GM23338 (cell line): ENCODE data around the gene BLTP3B. TPM values are rescaled to one million over a fixed set of nuclear protein-coding genes. Genes with fewer than 3 reads are reported as not detected.

Experiments
- ATAC-seq: fragments of 200-7000 bp; cut with Tn5 transposase; 3 replicates; pipeline ENCODE4 v1.9.1; 2020
- DNase-seq: peaks from one replicate; pipeline ENCODE4 v3.0.0-alpha.2; 2015; ENCODE audit warnings: low spot score
- H2AFZ ChIP-seq: fragments of 200-600 bp; sonication (generic); 2 replicates; pipeline ENCODE4 v1.8.0; 2016; ENCODE audit warnings: antibody characterized with exemption, mild to moderate bottlenecking, moderate library complexity
- H3F3A ChIP-seq: fragments of 200-600 bp; sonication (generic); replicated peaks from 2 replicates; pipeline ENCODE4 v1.8.0; 2017; ENCODE audit warnings: antibody characterized with exemption, mixed run types, low read depth
- H3K27ac ChIP-seq: fragments of 200-600 bp; sonication (generic); 2 replicates; pipeline ENCODE4 v1.6.1; 2016; ENCODE audit warnings: low read depth
- H3K27me3 ChIP-seq: fragments of 200-600 bp; sonication (generic); 2 replicates; pipeline ENCODE4 v1.8.0; 2016; ENCODE audit warnings: mild to moderate bottlenecking, mixed run types, moderate library complexity; ENCODE audit not compliant: insufficient read depth
- H3K36me3 ChIP-seq: fragments of 200-600 bp; sonication (generic); 2 replicates; pipeline ENCODE4 v1.8.0; 2016; ENCODE audit warnings: mild to moderate bottlenecking; ENCODE audit not compliant: insufficient read depth
- H3K4me1 ChIP-seq: fragments of 200-600 bp; sonication (generic); 2 replicates; pipeline ENCODE4 v1.8.0; 2016; ENCODE audit warnings: mild to moderate bottlenecking, moderate library complexity; ENCODE audit not compliant: insufficient read depth
- H3K4me2 ChIP-seq: fragments of 200-600 bp; sonication (generic); 2 replicates; pipeline ENCODE4 v1.7.1; 2017; ENCODE audit warnings: mixed run types
- H3K4me3 ChIP-seq: fragments of 200-600 bp; sonication (generic); 2 replicates; pipeline ENCODE4 v1.6.1; 2016; ENCODE audit warnings: mixed run types
- H3K79me2 ChIP-seq: fragments of 200-600 bp; sonication (generic); replicated peaks from 2 replicates; pipeline ENCODE4 v1.8.0; 2017; ENCODE audit warnings: mild to moderate bottlenecking; ENCODE audit not compliant: insufficient read depth
- H3K9me2 ChIP-seq: fragments of 200-600 bp; sonication (generic); 2 replicates; pipeline ENCODE4 v1.8.0; 2017; ENCODE audit not compliant: insufficient read depth
- H4K20me1 ChIP-seq: fragments of 200-600 bp; sonication (generic); replicated peaks from 2 replicates; pipeline ENCODE4 v1.8.0; 2017; ENCODE audit warnings: mild to moderate bottlenecking; ENCODE audit not compliant: insufficient read depth
- H3K27ac Mint-ChIP-seq: 2 replicates; pipeline ENCODE4 v1.8.0; 2020; ENCODE audit warnings: inconsistent platforms, mild to moderate bottlenecking, moderate library complexity, mixed read lengths
- H3K27me3 Mint-ChIP-seq: 3 replicates; pipeline ENCODE4 v1.8.0; 2022; ENCODE audit warnings: low read depth, mild to moderate bottlenecking, moderate library complexity, mixed read lengths, inconsistent platforms; ENCODE audit not compliant: insufficient read depth, poor library complexity
- H3K36me3 Mint-ChIP-seq: 3 replicates; pipeline ENCODE4 v1.8.0; 2021; ENCODE audit warnings: low read depth, mild to moderate bottlenecking, inconsistent platforms, moderate library complexity, mixed read lengths
- H3K4me1 Mint-ChIP-seq: 3 replicates; pipeline ENCODE4 v1.8.0; 2020; ENCODE audit warnings: mild to moderate bottlenecking, inconsistent platforms, mixed read lengths
- H3K4me3 Mint-ChIP-seq: 3 replicates; pipeline ENCODE4 v1.8.0; 2021; ENCODE audit warnings: moderate library complexity, mild to moderate bottlenecking, inconsistent platforms, mixed read lengths
- H3K9me3 Mint-ChIP-seq: 3 replicates; pipeline ENCODE4 v1.8.0; 2020; ENCODE audit warnings: moderate library complexity, mild to moderate bottlenecking, inconsistent platforms, mixed read lengths
- CREB1 ChIP-seq: fragments of 250-450 bp; sonication (Bioruptor Pico); IDR thresholded peaks from 2 replicates; pipeline ENCODE4 v1.5.0; 2020; ENCODE audit warnings: low read depth, mild to moderate bottlenecking, moderate library complexity
- CTCF ChIP-seq, 2 experiments: fragments of 200-600 bp in 1 of 2; sonication (generic) in 1 of 2; conservative IDR thresholded peaks; 2 replicates each; pipeline versions ENCODE4 v1.5.1 to v1.6.1; 2016 to 2017; ENCODE audit warnings: antibody characterized with exemption in 2 of 2, low read depth in 2 of 2, mild to moderate bottlenecking in 2 of 2, moderate library complexity in 1 of 2
- EZH2 ChIP-seq: fragments of 200-600 bp; sonication (generic); IDR thresholded peaks from one replicate; pipeline ENCODE4 v1.8.0; 2017; ENCODE audit warnings: antibody characterized with exemption, mild to moderate bottlenecking, low read depth; ENCODE audit not compliant: unreplicated experiment
- EZH2phosphoT487 ChIP-seq: fragments of 200-600 bp; sonication (generic); IDR thresholded peaks from one replicate; pipeline ENCODE4 v1.8.1; 2018; ENCODE audit warnings: antibody characterized with exemption; ENCODE audit not compliant: unreplicated experiment
- JUNB ChIP-seq: IDR thresholded peaks from one replicate; pipeline ENCODE4 v1.6.1; 2016; ENCODE audit warnings: antibody characterized with exemption; ENCODE audit not compliant: unreplicated experiment
- NANOG ChIP-seq: IDR thresholded peaks from 2 replicates; pipeline ENCODE4 v1.6.1; 2016; ENCODE audit warnings: antibody characterized with exemption, borderline replicate concordance
- POLR2AphosphoS5 ChIP-seq: IDR thresholded peaks from 2 replicates; pipeline ENCODE4 v1.6.1; 2016; ENCODE audit warnings: antibody characterized with exemption, low read depth
- STAT1 ChIP-seq: IDR thresholded peaks from one replicate; pipeline ENCODE4 v1.6.1; 2016; ENCODE audit warnings: antibody characterized with exemption; ENCODE audit not compliant: unreplicated experiment
- ZNF114 ChIP-seq: fragments of 250-450 bp; sonication (Bioruptor Pico); IDR thresholded peaks from 2 replicates; pipeline ENCODE4 v1.5.0; 2020; ENCODE audit warnings: mild to moderate bottlenecking, moderate library complexity
- ZNF331 ChIP-seq: fragments of 250-450 bp; sonication (Bioruptor Pico); IDR thresholded peaks from 2 replicates; pipeline ENCODE4 v1.5.0; 2020; ENCODE audit warnings: low read depth, mild to moderate bottlenecking, moderate library complexity
- polyA plus RNA-seq: library from polyadenylated mRNA; unstranded; fragments of >200 nt; fragmentation: Nextera tagmentation; extraction: Ambion mirVana; gene quantifications from 2 replicates; pipeline ENCODE4 v1.2.1, GENCODE V29; 2016
- total RNA-seq: library from RNA; depleted of rRNA; stranded (reverse); fragments of >200 nt; shearing (Covaris generic); gene quantifications from 2 replicates; pipeline ENCODE4 v1.2.3, GENCODE V29; 2014
- TF ChIP-seq, protein P1 (sequence below): fragments of 250-450 bp; sonication (Bioruptor Pico); IDR thresholded peaks from 2 replicates; pipeline ENCODE4 v1.5.0; 2020; ENCODE audit warnings: mild to moderate bottlenecking, moderate library complexity
- TF ChIP-seq, protein P2 (sequence below): IDR thresholded peaks from one replicate; pipeline ENCODE4 v1.6.1; 2018; ENCODE audit warnings: antibody characterized with exemption; ENCODE audit not compliant: unreplicated experiment
- TF ChIP-seq, protein P3 (sequence below): IDR thresholded peaks from 2 replicates; pipeline ENCODE4 v1.6.1; 2016; ENCODE audit warnings: antibody characterized with exemption

Gene BLTP3B
- total and polyA plus RNA-seq, 2 experiments from 2014 or later = 11.2 to 35.8 TPM

GRCh38 chr12:100120355-100120754, 22.3 kb downstream of the BLTP3B start:
- H4K20me1 ChIP-seq = peaks cover 15% of the 10 kb centered on the region; the same call in 1 of the 2 replicates
- no peaks in the 10 kb centered on the region for H3K27me3 ChIP-seq
- H3F3A ChIP-seq = no peaks in the 10 kb centered on the region
- TF ChIP-seq NANOG (no peak), EZH2phosphoT487 (no peak), ZNF114 (CRISPR knock-in tag) (no peak), STAT1 (no peak), JUNB (no peak), POLR2AphosphoS5 (no peak), EZH2 (no peak), CTCF (conservative IDR thresholded peaks at IDR 0.05; ENCODE audit: low read depth in 2 of 2) (no peak), CREB1 (CRISPR knock-in tag) (no peak), ZNF331 (CRISPR knock-in tag) (no peak)
- TF ChIP-seq, protein P1, sequence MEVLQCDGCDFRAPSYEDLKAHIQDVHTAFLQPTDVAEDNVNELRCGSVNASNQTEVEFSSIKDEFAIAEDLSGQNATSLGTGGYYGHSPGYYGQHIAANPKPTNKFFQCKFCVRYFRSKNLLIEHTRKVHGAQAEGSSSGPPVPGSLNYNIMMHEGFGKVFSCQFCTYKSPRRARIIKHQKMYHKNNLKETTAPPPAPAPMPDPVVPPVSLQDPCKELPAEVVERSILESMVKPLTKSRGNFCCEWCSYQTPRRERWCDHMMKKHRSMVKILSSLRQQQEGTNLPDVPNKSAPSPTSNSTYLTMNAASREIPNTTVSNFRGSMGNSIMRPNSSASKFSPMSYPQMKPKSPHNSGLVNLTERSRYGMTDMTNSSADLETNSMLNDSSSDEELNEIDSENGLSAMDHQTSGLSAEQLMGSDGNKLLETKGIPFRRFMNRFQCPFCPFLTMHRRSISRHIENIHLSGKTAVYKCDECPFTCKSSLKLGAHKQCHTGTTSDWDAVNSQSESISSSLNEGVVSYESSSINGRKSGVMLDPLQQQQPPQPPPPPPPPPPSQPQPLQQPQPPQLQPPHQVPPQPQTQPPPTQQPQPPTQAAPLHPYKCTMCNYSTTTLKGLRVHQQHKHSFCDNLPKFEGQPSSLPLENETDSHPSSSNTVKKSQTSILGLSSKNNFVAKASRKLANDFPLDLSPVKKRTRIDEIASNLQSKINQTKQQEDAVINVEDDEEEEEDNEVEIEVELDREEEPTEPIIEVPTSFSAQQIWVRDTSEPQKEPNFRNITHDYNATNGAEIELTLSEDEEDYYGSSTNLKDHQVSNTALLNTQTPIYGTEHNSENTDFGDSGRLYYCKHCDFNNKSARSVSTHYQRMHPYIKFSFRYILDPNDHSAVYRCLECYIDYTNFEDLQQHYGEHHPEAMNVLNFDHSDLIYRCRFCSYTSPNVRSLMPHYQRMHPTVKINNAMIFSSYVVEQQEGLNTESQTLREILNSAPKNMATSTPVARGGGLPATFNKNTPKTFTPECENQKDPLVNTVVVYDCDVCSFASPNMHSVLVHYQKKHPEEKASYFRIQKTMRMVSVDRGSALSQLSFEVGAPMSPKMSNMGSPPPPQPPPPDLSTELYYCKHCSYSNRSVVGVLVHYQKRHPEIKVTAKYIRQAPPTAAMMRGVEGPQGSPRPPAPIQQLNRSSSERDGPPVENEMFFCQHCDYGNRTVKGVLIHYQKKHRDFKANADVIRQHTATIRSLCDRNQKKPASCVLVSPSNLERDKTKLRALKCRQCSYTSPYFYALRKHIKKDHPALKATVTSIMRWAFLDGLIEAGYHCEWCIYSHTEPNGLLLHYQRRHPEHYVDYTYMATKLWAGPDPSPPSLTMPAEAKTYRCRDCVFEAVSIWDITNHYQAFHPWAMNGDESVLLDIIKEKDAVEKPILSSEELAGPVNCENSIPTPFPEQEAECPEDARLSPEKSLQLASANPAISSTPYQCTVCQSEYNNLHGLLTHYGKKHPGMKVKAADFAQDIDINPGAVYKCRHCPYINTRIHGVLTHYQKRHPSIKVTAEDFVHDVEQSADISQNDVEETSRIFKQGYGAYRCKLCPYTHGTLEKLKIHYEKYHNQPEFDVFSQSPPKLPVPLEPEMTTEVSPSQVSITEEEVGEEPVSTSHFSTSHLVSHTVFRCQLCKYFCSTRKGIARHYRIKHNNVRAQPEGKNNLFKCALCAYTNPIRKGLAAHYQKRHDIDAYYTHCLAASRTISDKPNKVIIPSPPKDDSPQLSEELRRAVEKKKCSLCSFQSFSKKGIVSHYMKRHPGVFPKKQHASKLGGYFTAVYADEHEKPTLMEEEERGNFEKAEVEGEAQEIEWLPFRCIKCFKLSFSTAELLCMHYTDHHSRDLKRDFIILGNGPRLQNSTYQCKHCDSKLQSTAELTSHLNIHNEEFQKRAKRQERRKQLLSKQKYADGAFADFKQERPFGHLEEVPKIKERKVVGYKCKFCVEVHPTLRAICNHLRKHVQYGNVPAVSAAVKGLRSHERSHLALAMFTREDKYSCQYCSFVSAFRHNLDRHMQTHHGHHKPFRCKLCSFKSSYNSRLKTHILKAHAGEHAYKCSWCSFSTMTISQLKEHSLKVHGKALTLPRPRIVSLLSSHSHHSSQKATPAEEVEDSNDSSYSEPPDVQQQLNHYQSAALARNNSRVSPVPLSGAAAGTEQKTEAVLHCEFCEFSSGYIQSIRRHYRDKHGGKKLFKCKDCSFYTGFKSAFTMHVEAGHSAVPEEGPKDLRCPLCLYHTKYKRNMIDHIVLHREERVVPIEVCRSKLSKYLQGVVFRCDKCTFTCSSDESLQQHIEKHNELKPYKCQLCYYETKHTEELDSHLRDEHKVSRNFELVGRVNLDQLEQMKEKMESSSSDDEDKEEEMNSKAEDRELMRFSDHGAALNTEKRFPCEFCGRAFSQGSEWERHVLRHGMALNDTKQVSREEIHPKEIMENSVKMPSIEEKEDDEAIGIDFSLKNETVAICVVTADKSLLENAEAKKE (CRISPR knock-in tag) = no peak
- TF ChIP-seq, protein P2, sequence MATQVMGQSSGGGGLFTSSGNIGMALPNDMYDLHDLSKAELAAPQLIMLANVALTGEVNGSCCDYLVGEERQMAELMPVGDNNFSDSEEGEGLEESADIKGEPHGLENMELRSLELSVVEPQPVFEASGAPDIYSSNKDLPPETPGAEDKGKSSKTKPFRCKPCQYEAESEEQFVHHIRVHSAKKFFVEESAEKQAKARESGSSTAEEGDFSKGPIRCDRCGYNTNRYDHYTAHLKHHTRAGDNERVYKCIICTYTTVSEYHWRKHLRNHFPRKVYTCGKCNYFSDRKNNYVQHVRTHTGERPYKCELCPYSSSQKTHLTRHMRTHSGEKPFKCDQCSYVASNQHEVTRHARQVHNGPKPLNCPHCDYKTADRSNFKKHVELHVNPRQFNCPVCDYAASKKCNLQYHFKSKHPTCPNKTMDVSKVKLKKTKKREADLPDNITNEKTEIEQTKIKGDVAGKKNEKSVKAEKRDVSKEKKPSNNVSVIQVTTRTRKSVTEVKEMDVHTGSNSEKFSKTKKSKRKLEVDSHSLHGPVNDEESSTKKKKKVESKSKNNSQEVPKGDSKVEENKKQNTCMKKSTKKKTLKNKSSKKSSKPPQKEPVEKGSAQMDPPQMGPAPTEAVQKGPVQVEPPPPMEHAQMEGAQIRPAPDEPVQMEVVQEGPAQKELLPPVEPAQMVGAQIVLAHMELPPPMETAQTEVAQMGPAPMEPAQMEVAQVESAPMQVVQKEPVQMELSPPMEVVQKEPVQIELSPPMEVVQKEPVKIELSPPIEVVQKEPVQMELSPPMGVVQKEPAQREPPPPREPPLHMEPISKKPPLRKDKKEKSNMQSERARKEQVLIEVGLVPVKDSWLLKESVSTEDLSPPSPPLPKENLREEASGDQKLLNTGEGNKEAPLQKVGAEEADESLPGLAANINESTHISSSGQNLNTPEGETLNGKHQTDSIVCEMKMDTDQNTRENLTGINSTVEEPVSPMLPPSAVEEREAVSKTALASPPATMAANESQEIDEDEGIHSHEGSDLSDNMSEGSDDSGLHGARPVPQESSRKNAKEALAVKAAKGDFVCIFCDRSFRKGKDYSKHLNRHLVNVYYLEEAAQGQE = no peak
- TF ChIP-seq, protein P3, sequence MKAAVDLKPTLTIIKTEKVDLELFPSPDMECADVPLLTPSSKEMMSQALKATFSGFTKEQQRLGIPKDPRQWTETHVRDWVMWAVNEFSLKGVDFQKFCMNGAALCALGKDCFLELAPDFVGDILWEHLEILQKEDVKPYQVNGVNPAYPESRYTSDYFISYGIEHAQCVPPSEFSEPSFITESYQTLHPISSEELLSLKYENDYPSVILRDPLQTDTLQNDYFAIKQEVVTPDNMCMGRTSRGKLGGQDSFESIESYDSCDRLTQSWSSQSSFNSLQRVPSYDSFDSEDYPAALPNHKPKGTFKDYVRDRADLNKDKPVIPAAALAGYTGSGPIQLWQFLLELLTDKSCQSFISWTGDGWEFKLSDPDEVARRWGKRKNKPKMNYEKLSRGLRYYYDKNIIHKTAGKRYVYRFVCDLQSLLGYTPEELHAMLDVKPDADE = no peak
- peaks cover 98% of the 10 kb centered on the region for H3K79me2 ChIP-seq
- H3K27ac ChIP-seq = no peak overlapping the region
- H3K36me3 ChIP-seq = no peaks in the 10 kb centered on the region
- peaks cover 10% of the 10 kb centered on the region; the same call in 1 of the 3 replicates for H3K9me3 Mint-ChIP-seq
- peaks cover 21% of the 10 kb centered on the region for H3K36me3 Mint-ChIP-seq
- H3K4me1 Mint-ChIP-seq = no peaks in the 10 kb centered on the region
- DNase-seq = no peak
- H3K9me2 ChIP-seq = no peaks in the 10 kb centered on the region
- ATAC-seq = no peak
- peaks cover 3% of the 10 kb centered on the region for H3K27me3 Mint-ChIP-seq
- H3K4me2 ChIP-seq = no peak overlapping the region
- no peak overlapping the region for H2AFZ ChIP-seq
- no peak overlapping the region for H3K4me3 Mint-ChIP-seq
- no peaks in the 10 kb centered on the region for H3K4me1 ChIP-seq
- no peak overlapping the region for H3K27ac Mint-ChIP-seq
- no peak overlapping the region for H3K4me3 ChIP-seq
